ENCODE measurements around the gene PPM1M.

- TF ChIP-seq, protein P1, sequence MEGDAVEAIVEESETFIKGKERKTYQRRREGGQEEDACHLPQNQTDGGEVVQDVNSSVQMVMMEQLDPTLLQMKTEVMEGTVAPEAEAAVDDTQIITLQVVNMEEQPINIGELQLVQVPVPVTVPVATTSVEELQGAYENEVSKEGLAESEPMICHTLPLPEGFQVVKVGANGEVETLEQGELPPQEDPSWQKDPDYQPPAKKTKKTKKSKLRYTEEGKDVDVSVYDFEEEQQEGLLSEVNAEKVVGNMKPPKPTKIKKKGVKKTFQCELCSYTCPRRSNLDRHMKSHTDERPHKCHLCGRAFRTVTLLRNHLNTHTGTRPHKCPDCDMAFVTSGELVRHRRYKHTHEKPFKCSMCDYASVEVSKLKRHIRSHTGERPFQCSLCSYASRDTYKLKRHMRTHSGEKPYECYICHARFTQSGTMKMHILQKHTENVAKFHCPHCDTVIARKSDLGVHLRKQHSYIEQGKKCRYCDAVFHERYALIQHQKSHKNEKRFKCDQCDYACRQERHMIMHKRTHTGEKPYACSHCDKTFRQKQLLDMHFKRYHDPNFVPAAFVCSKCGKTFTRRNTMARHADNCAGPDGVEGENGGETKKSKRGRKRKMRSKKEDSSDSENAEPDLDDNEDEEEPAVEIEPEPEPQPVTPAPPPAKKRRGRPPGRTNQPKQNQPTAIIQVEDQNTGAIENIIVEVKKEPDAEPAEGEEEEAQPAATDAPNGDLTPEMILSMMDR (IDR thresholded peaks at IDR 0.05): no peak
- TF ChIP-seq POLR2A (IDR thresholded peaks at IDR 0.05): no peak
Observed at GRCh38 chr3:52281981-52282801, 36.6 kb downstream of the PPM1M start.

Data from right lobe of liver (tissue), 4 donors.